IPS-18a (cell line): ENCODE data around the gene MAP2K2.
"Not testable (repeated sequence)": the region's sequence is repeated elsewhere in the genome, so short reads cannot be mapped to it uniquely, and the experiment has no call there.

ENCODE experiments used
- H3K27ac ChIP-seq: one replicate; pipeline ENCODE4 v1.5.1; 2013; ENCODE audit warnings: low read length
- H3K27me3 ChIP-seq: one replicate; pipeline ENCODE4 v1.6.1; 2013; ENCODE audit warnings: mild to moderate bottlenecking, low read length; ENCODE audit not compliant: control insufficient read depth, insufficient read depth
- H3K36me3 ChIP-seq: one replicate; pipeline ENCODE4 v1.6.1; 2013; ENCODE audit warnings: low read depth, low read length; ENCODE audit not compliant: control insufficient read depth
- H3K4me1 ChIP-seq: one replicate; pipeline ENCODE4 v1.6.1; 2013; ENCODE audit warnings: low read depth, low read length; ENCODE audit not compliant: control insufficient read depth
- H3K4me3 ChIP-seq: one replicate; pipeline ENCODE4 v1.5.1; 2013; ENCODE audit warnings: low read length
- H3K9ac ChIP-seq: one replicate; pipeline ENCODE4 v1.6.1; 2013; ENCODE audit warnings: mild to moderate bottlenecking, low read length, moderate library complexity
- H3K9me3 ChIP-seq: one replicate; pipeline ENCODE4 v1.6.1; 2013; ENCODE audit warnings: low read depth, low read length; ENCODE audit not compliant: control insufficient read depth

Gene MAP2K2

GRCh38 chr19:4149518-4150288 is 25.8 kb upstream of the MAP2K2 start:
- Histone ChIP-seq H3K9me3 (no peaks in the 10 kb centered on the region), H3K36me3 (no peaks in the 10 kb centered on the region), H3K4me1 (no peaks in the 10 kb centered on the region), H3K27me3 (no peaks in the 10 kb centered on the region), H3K4me3 (no peak overlapping the region), H3K27ac (no peak overlapping the region), H3K9ac (no peak overlapping the region)

GRCh38 chr19:4144666-4145249 is 20.8 kb upstream of the MAP2K2 start:
- no peak overlapping the region for H3K27ac ChIP-seq
- H3K9me3 ChIP-seq = no peaks in the 10 kb centered on the region
- H3K36me3 ChIP-seq = no peaks in the 10 kb centered on the region
- H3K9ac ChIP-seq = no peak overlapping the region
- no peaks in the 10 kb centered on the region for H3K27me3 ChIP-seq
- no peak overlapping the region for H3K4me3 ChIP-seq
- H3K4me1 ChIP-seq = no peaks in the 10 kb centered on the region

GRCh38 chr19:4142916-4143315 is 19.0 kb upstream of the MAP2K2 start:
- H3K9ac ChIP-seq, H3K4me1 ChIP-seq, H3K4me3 ChIP-seq, H3K27ac ChIP-seq, H3K36me3 ChIP-seq, H3K9me3 ChIP-seq, H3K27me3 ChIP-seq: not testable (repeated sequence)

GRCh38 chr19:4140237-4140711 is 16.4 kb upstream of the MAP2K2 start:
- Histone ChIP-seq H3K4me1 (no peaks in the 10 kb centered on the region), H3K9me3 (no peaks in the 10 kb centered on the region), H3K4me3 (no peak overlapping the region), H3K27ac (no peak overlapping the region), H3K27me3 (no peaks in the 10 kb centered on the region), H3K36me3 (no peaks in the 10 kb centered on the region), H3K9ac (no peak overlapping the region)

- no peaks in the 10 kb centered on the region for H3K27me3 ChIP-seq
- H3K27ac ChIP-seq = no peak overlapping the region
- no peak overlapping the region for H3K4me3 ChIP-seq
- H3K9me3 ChIP-seq = no peaks in the 10 kb centered on the region
- H3K36me3 ChIP-seq = no peaks in the 10 kb centered on the region
- no peak overlapping the region for H3K9ac ChIP-seq
- no peaks in the 10 kb centered on the region for H3K4me1 ChIP-seq
These were observed 15.8 kb upstream of the MAP2K2 start for GRCh38 chr19:4139614-4140236.

DNA sequence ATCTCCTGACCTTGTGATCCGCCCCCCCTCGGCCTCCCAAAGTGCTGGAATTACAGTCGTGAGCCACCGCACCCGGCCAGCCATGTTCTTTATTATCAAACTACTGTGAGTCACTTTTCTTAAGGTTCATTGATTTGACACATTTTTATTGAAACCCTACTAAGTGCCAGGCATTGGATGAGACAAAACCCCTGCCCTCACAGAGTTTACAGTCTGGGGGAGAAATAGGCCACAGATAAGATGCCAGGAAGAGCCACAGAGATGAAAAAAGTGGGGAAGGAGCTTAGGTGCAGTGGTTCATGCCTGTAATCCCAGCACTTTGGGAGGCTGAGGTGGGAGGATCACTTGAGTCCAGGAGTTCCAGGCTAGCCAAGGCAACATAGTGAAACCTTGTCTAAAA is 14.5 kb upstream of the MAP2K2 start:
- H3K4me3 ChIP-seq = no peak overlapping the region
- H3K4me1 ChIP-seq = no peaks in the 10 kb centered on the region
- H3K27me3 ChIP-seq = no peaks in the 10 kb centered on the region

GRCh38 chr19:4136680-4137088 is 12.8 kb upstream of the MAP2K2 start:
- Histone ChIP-seq H3K4me3 (no peak overlapping the region), H3K9me3 (no peaks in the 10 kb centered on the region), H3K36me3 (no peaks in the 10 kb centered on the region)

More for the DNA sequence above, 14.5 kb upstream of the MAP2K2 start:
- Histone ChIP-seq H3K9me3 (no peaks in the 10 kb centered on the region), H3K27ac (no peak overlapping the region), H3K9ac (no peak overlapping the region), H3K36me3 (no peaks in the 10 kb centered on the region)

DNA sequence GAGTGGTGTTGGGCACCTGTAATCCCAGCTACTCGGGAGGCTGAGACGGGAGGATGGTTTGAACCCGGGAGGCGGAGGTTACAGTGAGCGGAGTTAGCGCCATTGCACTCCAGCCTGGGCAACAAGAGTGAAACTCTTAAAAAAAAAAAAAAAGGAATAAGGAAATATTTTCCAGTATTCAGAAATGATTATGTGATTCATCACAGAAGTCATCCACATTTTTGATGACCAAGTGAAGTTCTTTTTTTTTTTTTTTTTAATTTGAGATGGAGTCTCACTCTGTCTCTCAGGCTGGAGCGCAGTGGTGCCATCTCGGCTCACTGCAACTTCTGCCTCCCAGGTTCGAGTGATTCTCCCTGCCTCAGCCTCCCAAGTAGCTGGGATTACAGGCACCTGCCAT is 11.5 kb upstream of the MAP2K2 start:
- H3K27me3 ChIP-seq, H3K9ac ChIP-seq, H3K4me1 ChIP-seq, H3K27ac ChIP-seq, H3K36me3 ChIP-seq, H3K4me3 ChIP-seq, H3K9me3 ChIP-seq: not testable (repeated sequence)

More at GRCh38 chr19:4136680-4137088, 12.8 kb upstream of the MAP2K2 start:
- Histone ChIP-seq H3K9ac (no peak overlapping the region), H3K27me3 (no peaks in the 10 kb centered on the region), H3K4me1 (no peaks in the 10 kb centered on the region), H3K27ac (no peak overlapping the region)

GRCh38 chr19:4134351-4134750 is 10.4 kb upstream of the MAP2K2 start:
- no peaks in the 10 kb centered on the region for H3K9me3 ChIP-seq
- H3K27ac ChIP-seq = no peak overlapping the region
- H3K27me3 ChIP-seq = no peaks in the 10 kb centered on the region
- no peaks in the 10 kb centered on the region for H3K4me1 ChIP-seq
- no peak overlapping the region for H3K4me3 ChIP-seq
- no peaks in the 10 kb centered on the region for H3K36me3 ChIP-seq
- no peak overlapping the region for H3K9ac ChIP-seq

DNA sequence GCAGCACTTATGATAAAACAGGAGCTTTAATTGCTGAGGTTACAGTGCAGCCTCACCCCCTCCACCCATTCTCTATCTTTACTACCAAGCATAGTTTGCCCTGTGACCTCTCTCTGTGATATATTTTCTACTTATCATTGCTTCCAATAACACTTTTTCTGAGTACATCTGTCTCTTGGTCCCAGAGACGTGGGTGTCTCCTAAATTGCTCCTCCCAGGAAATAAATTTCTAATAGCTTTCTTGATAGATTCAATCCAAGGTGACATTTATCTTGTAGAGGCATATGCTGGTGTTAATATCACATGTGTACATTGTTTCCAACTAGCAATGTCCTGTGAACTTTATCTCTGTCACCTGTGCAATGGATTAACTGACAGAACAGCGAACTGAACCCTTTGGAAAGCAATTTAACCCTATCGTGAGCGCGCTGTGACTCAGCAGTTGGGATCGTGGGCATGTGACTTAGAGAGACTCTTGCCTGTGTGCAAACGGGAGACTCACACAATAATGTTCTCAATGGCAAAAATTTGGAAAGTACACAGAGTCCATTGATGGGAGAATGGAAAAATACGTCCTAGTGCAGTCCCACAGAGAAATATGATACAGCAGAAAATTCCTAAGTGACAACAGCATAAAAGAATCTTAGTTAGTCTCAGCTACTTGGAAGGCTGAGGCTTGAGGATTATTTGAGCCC is 7.0 kb upstream of the MAP2K2 start:
- no peaks in the 10 kb centered on the region for H3K36me3 ChIP-seq
- H3K9ac ChIP-seq = no peak overlapping the region
- H3K27ac ChIP-seq = no peak overlapping the region
- no peaks in the 10 kb centered on the region for H3K4me1 ChIP-seq
- no peak overlapping the region for H3K4me3 ChIP-seq
- H3K27me3 ChIP-seq = no peaks in the 10 kb centered on the region
- no peaks in the 10 kb centered on the region for H3K9me3 ChIP-seq

DNA sequence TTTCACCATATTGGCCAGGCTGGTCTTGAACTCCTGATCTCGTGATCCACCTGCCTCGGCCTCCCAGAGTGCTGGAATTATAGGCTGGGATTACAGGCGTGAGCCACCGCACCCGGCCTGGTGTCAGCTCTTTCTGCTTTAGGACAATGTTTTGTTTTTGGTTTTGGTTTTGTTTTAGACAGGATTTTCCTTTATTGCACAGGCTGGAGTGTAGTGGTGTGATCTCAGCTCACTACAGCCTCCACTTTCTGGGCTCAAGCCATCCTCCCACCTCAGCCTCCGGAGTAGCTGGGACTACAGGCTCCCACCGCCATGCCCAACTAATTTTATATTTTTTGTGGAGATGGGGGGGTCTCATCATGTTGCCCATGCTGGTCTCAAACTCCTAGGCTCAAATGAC is 5.1 kb upstream of the MAP2K2 start:
- not testable (repeated sequence) for H3K27ac ChIP-seq, H3K36me3 ChIP-seq, H3K9me3 ChIP-seq, H3K27me3 ChIP-seq, H3K4me1 ChIP-seq, H3K9ac ChIP-seq, H3K4me3 ChIP-seq
